HUES64 (cell line): ENCODE data around the gene CLEC18C.
"Not testable (repeated sequence)": the region's sequence is repeated elsewhere in the genome, so short reads cannot be mapped to it uniquely, and the experiment has no call there.

Source experiments
- H3K27ac ChIP-seq: 2 replicates; pipeline ENCODE4 v1.7.0; 2013; ENCODE audit warnings: low read depth, low read length, inconsistent platforms
- H3K27me3 ChIP-seq: 2 replicates; pipeline ENCODE4 v1.6.1; 2013; ENCODE audit warnings: mild to moderate bottlenecking, low read length; ENCODE audit not compliant: insufficient read depth
- H3K36me3 ChIP-seq: 2 replicates; pipeline ENCODE4 v1.6.1; 2013; ENCODE audit warnings: mild to moderate bottlenecking, low read length; ENCODE audit not compliant: insufficient read depth
- H3K4me1 ChIP-seq: 2 replicates; pipeline ENCODE4 v1.6.1; 2013; ENCODE audit warnings: mild to moderate bottlenecking, low read length, moderate library complexity; ENCODE audit not compliant: insufficient read depth
- H3K4me3 ChIP-seq: 2 replicates; pipeline ENCODE4 v1.5.1; 2013; ENCODE audit warnings: mild to moderate bottlenecking, low read length, moderate library complexity
- H3K9ac ChIP-seq: 2 replicates; pipeline ENCODE4 v1.6.1; 2013; ENCODE audit warnings: mild to moderate bottlenecking, low read depth, low read length
- H3K9me3 ChIP-seq: 2 replicates; pipeline ENCODE4 v1.6.1; 2013; ENCODE audit warnings: low read depth, low read length; ENCODE audit not compliant: insufficient read depth
- WGBS: fragments of 150-250, 120-280 bp; methylation state at CpG from one replicate; pipeline ENCODE4 v1.1.7; 2013; ENCODE audit warnings: missing lambda C conversion rate; 5-methylcytosine and 5-hydroxymethylcytosine counted together

Gene CLEC18C

GRCh38 chr16:70151391-70151790, 22.2 kb upstream of the CLEC18C start:
- H3K9me3 ChIP-seq, result no peaks in the 10 kb centered on the region
- H3K36me3 ChIP-seq, result peaks cover 81% of the 10 kb centered on the region
- no peaks in the 10 kb centered on the region for H3K4me1 ChIP-seq
- H3K9ac ChIP-seq, result no peak overlapping the region
- no peaks in the 10 kb centered on the region for H3K27me3 ChIP-seq
- no peak overlapping the region for H3K27ac ChIP-seq
- no peak overlapping the region for H3K4me3 ChIP-seq
- 94% methylated on average over 2 of the region's 2 CpGs for WGBS

- 92% methylated on average over 17 of the region's 17 CpGs for WGBS
- Histone ChIP-seq H3K4me3 (no peak overlapping the region), H3K9ac (no peak overlapping the region), H3K36me3 (peaks cover 88% of the 10 kb centered on the region), H3K4me1 (no peaks in the 10 kb centered on the region), H3K27ac (no peak overlapping the region), H3K9me3 (no peaks in the 10 kb centered on the region), H3K27me3 (no peaks in the 10 kb centered on the region)
These were observed 21.6 kb upstream of the CLEC18C start for GRCh38 chr16:70151941-70152509.

- no peaks in the 10 kb centered on the region for H3K9me3 ChIP-seq
- no peak overlapping the region for H3K4me3 ChIP-seq
- no peaks in the 10 kb centered on the region for H3K27me3 ChIP-seq
- no peak overlapping the region for H3K9ac ChIP-seq
- no peaks in the 10 kb centered on the region for H3K4me1 ChIP-seq
- H3K36me3 ChIP-seq, result peaks cover 92% of the 10 kb centered on the region
- no peak overlapping the region for H3K27ac ChIP-seq
- 95% methylated on average over 13 of the region's 13 CpGs for WGBS
These were observed 20.8 kb upstream of the CLEC18C start for GRCh38 chr16:70152578-70153302.

GRCh38 chr16:70154736-70155135, 18.9 kb upstream of the CLEC18C start:
- not testable (repeated sequence) for H3K4me3 ChIP-seq, H3K4me1 ChIP-seq, H3K27me3 ChIP-seq, H3K27ac ChIP-seq, H3K9me3 ChIP-seq, H3K9ac ChIP-seq
- peaks cover 94% of the 10 kb centered on the region for H3K36me3 ChIP-seq
- 96% methylated on average over 10 of the region's 10 CpGs for WGBS

- Histone ChIP-seq H3K27me3 (no peaks in the 10 kb centered on the region), H3K4me1 (no peaks in the 10 kb centered on the region), H3K9me3 (no peaks in the 10 kb centered on the region), H3K36me3 (peaks cover 95% of the 10 kb centered on the region), H3K27ac (no peak overlapping the region), H3K9ac (no peak overlapping the region), H3K4me3 (no peak overlapping the region)
- WGBS, result 94% methylated on average over 29 of the region's 29 CpGs
These were observed 17.2 kb upstream of the CLEC18C start for GRCh38 chr16:70156207-70156978.

- H3K27me3 ChIP-seq, result no peaks in the 10 kb centered on the region
- H3K9ac ChIP-seq, result no peak overlapping the region
- no peaks in the 10 kb centered on the region for H3K4me1 ChIP-seq
- H3K9me3 ChIP-seq, result no peaks in the 10 kb centered on the region
- no peak overlapping the region for H3K4me3 ChIP-seq
- 90% methylated on average over 11 of the region's 11 CpGs for WGBS
- no peak overlapping the region for H3K27ac ChIP-seq
- peaks cover 95% of the 10 kb centered on the region for H3K36me3 ChIP-seq
These were observed 16.5 kb upstream of the CLEC18C start for GRCh38 chr16:70157105-70157476.

- no peak overlapping the region for H3K9ac ChIP-seq
- H3K4me1 ChIP-seq, result no peaks in the 10 kb centered on the region
- H3K27me3 ChIP-seq, result no peaks in the 10 kb centered on the region
- WGBS, result 95% methylated on average over 8 of the region's 8 CpGs
- H3K27ac ChIP-seq, result no peak overlapping the region
- no peak overlapping the region for H3K4me3 ChIP-seq
- H3K36me3 ChIP-seq, result peaks cover 95% of the 10 kb centered on the region
- H3K9me3 ChIP-seq, result no peaks in the 10 kb centered on the region
These were observed 15.9 kb upstream of the CLEC18C start for GRCh38 chr16:70157477-70158260.

GRCh38 chr16:70158261-70158939, 15.2 kb upstream of the CLEC18C start:
- no peak overlapping the region for H3K27ac ChIP-seq
- no peaks in the 10 kb centered on the region for H3K9me3 ChIP-seq
- peaks cover 88% of the 10 kb centered on the region for H3K36me3 ChIP-seq
- 90% methylated on average over 7 of the region's 7 CpGs for WGBS
- H3K4me1 ChIP-seq, result no peaks in the 10 kb centered on the region
- H3K27me3 ChIP-seq, result no peaks in the 10 kb centered on the region
- H3K4me3 ChIP-seq, result no peak overlapping the region
- no peak overlapping the region for H3K9ac ChIP-seq

GRCh38 chr16:70159355-70160348, 13.9 kb upstream of the CLEC18C start:
- Histone ChIP-seq H3K36me3 (peaks cover 76% of the 10 kb centered on the region), H3K4me3 (no peak overlapping the region), H3K9ac (no peak overlapping the region), H3K27ac (no peak overlapping the region), H3K4me1 (no peaks in the 10 kb centered on the region), H3K27me3 (no peaks in the 10 kb centered on the region), H3K9me3 (no peaks in the 10 kb centered on the region)
- WGBS, result 85% methylated on average over 9 of the region's 9 CpGs

- H3K4me1 ChIP-seq, result no peaks in the 10 kb centered on the region
- no peaks in the 10 kb centered on the region for H3K27me3 ChIP-seq
- H3K4me3 ChIP-seq, result no peak overlapping the region
- no peak overlapping the region for H3K27ac ChIP-seq
- no peaks in the 10 kb centered on the region for H3K9me3 ChIP-seq
- no peak overlapping the region for H3K9ac ChIP-seq
- 88% methylated on average over 6 of the region's 6 CpGs for WGBS
- H3K36me3 ChIP-seq, result peaks cover 72% of the 10 kb centered on the region
These were observed 13.2 kb upstream of the CLEC18C start for GRCh38 chr16:70160388-70160787.
